MM.1S (cell line): ENCODE results near the gene EPN3.

Experiments used
- CTCF ChIP-seq: fragments of 300-600 bp; sonication (generic); IDR thresholded peaks from 2 replicates; pipeline ENCODE4 v1.5.1; 2016; ENCODE audit warnings: antibody characterized with exemption, low read length, mixed read lengths
- EZH2 ChIP-seq: fragments of 300-600 bp; sonication (generic); optimal IDR thresholded peaks from 2 replicates; pipeline ENCODE3; 2017; ENCODE audit warnings: low read depth, mild to moderate bottlenecking, antibody characterized with exemption, low read length, mixed read lengths

GRCh38 chr17:50538549-50539410, 6.2 kb downstream of the EPN3 start:
- no peak for TF ChIP-seq CTCF
- no peak for TF ChIP-seq EZH2
